AG04450 (cell line): ENCODE measurements around the gene FDX1. TPM values are rescaled to one million over a fixed set of nuclear protein-coding genes. Genes with fewer than 3 reads are reported as not detected.

ENCODE experiments used
- CTCF ChIA-PET: fragments of 300-600, 350-600 bp; formaldehyde crosslinking; extraction: SDS; loops from one replicate; lab custom pipeline; 2022; ENCODE audit warnings: antibody characterized with exemption, inconsistent platforms; lab: Charles Lee
- POLR2A ChIA-PET: fragments of 350-600 bp; formaldehyde crosslinking; extraction: SDS; loops from one replicate; lab custom pipeline; 2021; ENCODE audit warnings: antibody characterized with exemption, inconsistent platforms; lab: Yijun Ruan, JAX
- DNase-seq: peaks from one replicate; pipeline ENCODE4 v3.0.0-alpha.2; 2011; ENCODE audit warnings: low read depth, low spot score
- H3K27ac ChIP-seq: one replicate; pipeline ENCODE4 v1.5.1; 2012; ENCODE audit warnings: low read depth, low read length, control low read depth
- H3K27me3 ChIP-seq: one replicate; pipeline ENCODE4 v1.6.0; 2012; ENCODE audit warnings: low read length; ENCODE audit not compliant: control insufficient read depth, insufficient read depth
- H3K4me3 ChIP-seq: 2 replicates; pipeline ENCODE4 v1.5.1; 2011; ENCODE audit warnings: mild to moderate bottlenecking, low read depth, low read length, control low read depth
- H3K9me3 ChIP-seq: 2 replicates; pipeline ENCODE4 v1.5.1; 2012; ENCODE audit warnings: low read length; ENCODE audit not compliant: control insufficient read depth, insufficient read depth
- polyA plus RNA-seq: library from polyadenylated mRNA; depleted of rRNA; stranded (reverse); fragments of >200 nt; gene quantifications from 2 replicates; pipeline ENCODE4 v1.2.3, GENCODE V29; 2011
- TF ChIP-seq, protein P1 (sequence below): IDR thresholded peaks from 2 replicates; pipeline ENCODE4 v1.5.1; 2011; ENCODE audit warnings: low read depth, low read length, control low read depth, inconsistent platforms

The FDX1 gene
- polyA plus RNA-seq, 1 experiment, result 8.9 TPM

DNA sequence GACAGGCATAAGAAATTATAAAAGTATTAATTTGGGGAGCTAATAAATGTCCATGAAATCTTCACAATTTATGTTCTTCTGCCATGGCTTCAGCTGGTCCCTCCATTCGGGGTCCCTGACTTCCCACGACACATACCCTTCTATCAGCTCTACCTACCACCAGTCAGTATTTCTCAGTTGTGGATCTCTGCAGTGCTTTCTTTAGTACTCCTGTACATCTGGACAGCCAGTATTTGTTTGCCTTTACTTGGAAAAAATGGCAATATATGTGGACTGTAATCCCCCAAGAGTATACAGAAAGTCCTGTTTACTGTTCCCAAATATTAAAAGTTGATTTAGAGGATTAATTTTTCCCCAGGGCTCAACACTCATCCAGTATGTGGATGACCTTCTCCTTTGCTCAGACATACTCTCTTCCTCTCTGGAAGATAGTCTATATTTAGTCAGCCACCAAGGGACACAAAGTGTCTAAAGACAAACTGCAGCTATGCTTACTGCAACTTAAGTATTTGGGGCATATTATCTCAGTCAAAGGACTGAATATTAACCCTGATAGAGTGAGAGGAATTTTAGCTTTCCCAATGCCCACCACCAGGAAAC lies 7.3 kb upstream of the FDX1 start:
- DNase-seq, result no peak
- ChIA-PET CTCF (no interaction called here), POLR2A (no interaction called here)
- TF ChIP-seq, protein P1, sequence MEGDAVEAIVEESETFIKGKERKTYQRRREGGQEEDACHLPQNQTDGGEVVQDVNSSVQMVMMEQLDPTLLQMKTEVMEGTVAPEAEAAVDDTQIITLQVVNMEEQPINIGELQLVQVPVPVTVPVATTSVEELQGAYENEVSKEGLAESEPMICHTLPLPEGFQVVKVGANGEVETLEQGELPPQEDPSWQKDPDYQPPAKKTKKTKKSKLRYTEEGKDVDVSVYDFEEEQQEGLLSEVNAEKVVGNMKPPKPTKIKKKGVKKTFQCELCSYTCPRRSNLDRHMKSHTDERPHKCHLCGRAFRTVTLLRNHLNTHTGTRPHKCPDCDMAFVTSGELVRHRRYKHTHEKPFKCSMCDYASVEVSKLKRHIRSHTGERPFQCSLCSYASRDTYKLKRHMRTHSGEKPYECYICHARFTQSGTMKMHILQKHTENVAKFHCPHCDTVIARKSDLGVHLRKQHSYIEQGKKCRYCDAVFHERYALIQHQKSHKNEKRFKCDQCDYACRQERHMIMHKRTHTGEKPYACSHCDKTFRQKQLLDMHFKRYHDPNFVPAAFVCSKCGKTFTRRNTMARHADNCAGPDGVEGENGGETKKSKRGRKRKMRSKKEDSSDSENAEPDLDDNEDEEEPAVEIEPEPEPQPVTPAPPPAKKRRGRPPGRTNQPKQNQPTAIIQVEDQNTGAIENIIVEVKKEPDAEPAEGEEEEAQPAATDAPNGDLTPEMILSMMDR, result no peak
- H3K27ac ChIP-seq, result no peak overlapping the region
- no peaks in the 10 kb centered on the region; the same call in 1 of the 2 replicates for H3K9me3 ChIP-seq
- H3K27me3 ChIP-seq, result no peaks in the 10 kb centered on the region
- no peak overlapping the region for H3K4me3 ChIP-seq

DNA sequence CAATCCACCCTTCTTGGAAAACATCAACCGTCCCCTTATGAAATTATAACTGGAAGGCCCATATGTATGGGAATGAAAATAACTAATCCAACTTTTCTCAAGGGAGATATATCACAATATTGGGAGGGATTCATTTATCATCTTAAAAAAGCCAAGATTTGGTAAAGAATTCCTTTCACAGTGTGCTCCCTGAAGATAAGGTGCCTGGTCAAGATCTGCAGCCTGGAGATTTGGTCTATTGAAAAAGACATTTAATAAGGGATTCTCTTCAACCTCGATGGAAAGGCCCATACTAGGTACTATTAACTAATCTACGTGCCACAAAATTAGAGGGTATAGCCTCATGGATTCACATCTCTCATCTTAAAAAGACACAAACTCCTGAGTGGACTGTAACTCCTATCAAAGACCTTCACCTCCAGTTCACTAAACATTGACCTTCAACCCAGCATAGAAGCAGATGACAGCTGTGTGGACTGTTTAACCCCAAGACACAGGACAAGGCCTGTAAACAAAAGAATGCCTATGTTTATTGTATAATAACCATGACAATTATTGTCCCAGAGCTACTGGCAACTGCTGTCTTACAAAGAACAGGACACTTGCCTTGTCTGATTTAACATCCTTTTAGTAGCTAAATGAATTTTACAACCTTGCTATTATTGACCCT lies 4.8 kb upstream of the FDX1 start:
- no peak overlapping the region for H3K27ac ChIP-seq
- TF ChIP-seq, protein P1, result no peak
- ChIA-PET CTCF (interaction anchor here (0.6 to 5.3 kb wide), 3 partner anchors 48 to 224 kb away, joined by 3 to 30 read pairs (median 3); no protein-coding TSS in a partner anchor), POLR2A (no interaction called here)
- H3K4me3 ChIP-seq, result no peak overlapping the region
- H3K27me3 ChIP-seq, result no peaks in the 10 kb centered on the region
- DNase-seq, result no peak
- H3K9me3 ChIP-seq, result no peaks in the 10 kb centered on the region; the same call in 1 of the 2 replicates

DNA sequence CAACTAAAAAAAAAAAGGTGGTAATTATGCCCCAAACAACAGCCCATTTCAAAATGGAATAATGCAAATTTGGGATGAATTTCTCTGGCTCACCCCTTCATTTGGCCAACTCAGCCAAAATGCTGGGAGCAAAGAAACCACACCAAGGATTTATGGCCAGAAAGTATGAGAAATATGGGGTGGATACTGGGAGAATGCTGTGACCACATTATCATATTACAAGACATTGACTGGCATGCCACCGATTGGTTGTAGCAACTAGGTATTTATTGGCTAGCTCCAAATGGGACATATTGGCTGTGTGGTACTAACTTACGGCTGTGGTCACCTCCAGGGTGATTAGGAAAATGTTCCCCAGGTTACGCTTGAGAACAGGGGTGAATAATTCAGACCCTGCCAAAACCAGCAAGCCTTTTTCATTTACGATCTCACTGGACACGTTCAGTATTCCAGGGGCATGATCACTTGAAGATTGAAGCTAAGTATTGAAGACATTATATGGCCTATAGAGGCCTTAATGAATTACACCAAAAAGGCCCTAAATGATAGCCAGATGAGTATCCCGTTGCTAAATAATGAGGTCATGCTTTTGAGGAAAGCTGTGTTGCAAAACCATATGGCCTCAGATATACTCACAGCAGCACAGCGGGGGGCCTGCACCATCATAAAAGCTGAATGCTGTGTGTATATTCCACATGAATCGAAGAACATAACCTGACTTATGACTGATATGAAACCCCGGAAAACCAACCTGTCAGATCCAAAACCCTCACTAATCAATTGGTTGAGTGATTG lies 3.8 kb upstream of the FDX1 start:
- POLR2A ChIA-PET, result no interaction called here

DNA sequence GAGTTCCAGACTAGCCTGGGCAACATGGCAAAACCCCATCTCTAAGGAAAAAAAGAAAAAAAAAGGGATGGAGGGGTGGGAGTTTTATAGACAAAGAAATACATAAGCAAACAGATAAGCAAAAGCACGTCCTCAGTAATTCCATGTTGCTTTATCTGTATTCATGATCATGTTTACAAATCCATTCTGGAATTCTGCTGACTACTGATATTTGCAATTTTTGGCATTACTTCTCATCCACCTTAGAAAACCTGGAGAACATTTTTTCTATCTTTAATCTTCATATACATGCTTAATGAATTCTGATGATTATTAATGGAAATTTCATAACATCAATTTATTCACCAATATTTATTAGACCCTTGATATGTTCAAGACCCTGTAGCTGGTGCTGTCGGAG lies 1.7 kb upstream of the FDX1 start:
- Histone ChIP-seq H3K9me3 (no peaks in the 10 kb centered on the region; the same call in 1 of the 2 replicates), H3K27me3 (no peaks in the 10 kb centered on the region), H3K4me3 (no peak overlapping the region), H3K27ac (no peak overlapping the region)
- no peak for DNase-seq
- CTCF ChIA-PET, result interaction anchor here (1.0 to 5.3 kb wide), 3 partner anchors 13 to 230 kb away, joined by 3 to 30 read pairs (median 9); no protein-coding TSS in a partner anchor
- TF ChIP-seq, protein P1, result no peak
- POLR2A ChIA-PET, result no interaction called here

More for the DNA sequence above, 3.8 kb upstream of the FDX1 start:
- DNase-seq, result peak; percentile 49
- H3K27me3 ChIP-seq, result no peaks in the 10 kb centered on the region
- H3K27ac ChIP-seq, result no peak overlapping the region
- H3K9me3 ChIP-seq, result no peaks in the 10 kb centered on the region; the same call in none of the 2 replicates
- TF ChIP-seq, protein P1, result no peak
- CTCF ChIA-PET, result interaction anchor here (0.6 to 5.3 kb wide), 3 partner anchors 11 to 475 kb away, joined by 3 to 30 read pairs (median 9); no protein-coding TSS in a partner anchor
- no peak overlapping the region for H3K4me3 ChIP-seq
